ENCODE results near the gene OCA2.

- TF ChIP-seq, protein P1, sequence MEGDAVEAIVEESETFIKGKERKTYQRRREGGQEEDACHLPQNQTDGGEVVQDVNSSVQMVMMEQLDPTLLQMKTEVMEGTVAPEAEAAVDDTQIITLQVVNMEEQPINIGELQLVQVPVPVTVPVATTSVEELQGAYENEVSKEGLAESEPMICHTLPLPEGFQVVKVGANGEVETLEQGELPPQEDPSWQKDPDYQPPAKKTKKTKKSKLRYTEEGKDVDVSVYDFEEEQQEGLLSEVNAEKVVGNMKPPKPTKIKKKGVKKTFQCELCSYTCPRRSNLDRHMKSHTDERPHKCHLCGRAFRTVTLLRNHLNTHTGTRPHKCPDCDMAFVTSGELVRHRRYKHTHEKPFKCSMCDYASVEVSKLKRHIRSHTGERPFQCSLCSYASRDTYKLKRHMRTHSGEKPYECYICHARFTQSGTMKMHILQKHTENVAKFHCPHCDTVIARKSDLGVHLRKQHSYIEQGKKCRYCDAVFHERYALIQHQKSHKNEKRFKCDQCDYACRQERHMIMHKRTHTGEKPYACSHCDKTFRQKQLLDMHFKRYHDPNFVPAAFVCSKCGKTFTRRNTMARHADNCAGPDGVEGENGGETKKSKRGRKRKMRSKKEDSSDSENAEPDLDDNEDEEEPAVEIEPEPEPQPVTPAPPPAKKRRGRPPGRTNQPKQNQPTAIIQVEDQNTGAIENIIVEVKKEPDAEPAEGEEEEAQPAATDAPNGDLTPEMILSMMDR (IDR thresholded peaks at IDR 0.05): no peak
- no peak for TF ChIP-seq POLR2A (IDR thresholded peaks at IDR 0.05)
Observed at GRCh38 chr15:27832237-27832596, 266.9 kb downstream of the OCA2 start.
